Thoracic aorta (tissue), 2 donors: Measurements from ENCODE around the gene KCNIP4. TPM values are rescaled to one million over a fixed set of nuclear protein-coding genes. Genes with fewer than 3 reads are reported as not detected.

ENCODE experiments used
- ATAC-seq: fragments of 150-250 bp; one replicate; pipeline ENCODE4 v1.8.0; 2017; ENCODE audit warnings: low read depth; ENCODE audit not compliant: insufficient number of reproducible peaks, low FRiP score
- DNase-seq: peaks from one replicate; pipeline ENCODE4 v3.0.0-alpha.2; 2020; ENCODE audit warnings: low spot score
- H3K27ac ChIP-seq, 2 donors: fragments of 200-600 bp; sonication (generic); 1 replicate in 1 of 2; 2 replicates in 1 of 2; pipeline ENCODE4 v1.5.1; 2016; ENCODE audit warnings: mild to moderate bottlenecking in 2 of 2, moderate library complexity in 2 of 2
- H3K27me3 ChIP-seq: fragments of 200-600 bp; sonication (generic); replicated peaks from 2 replicates; pipeline ENCODE4 v1.6.0; 2016; ENCODE audit warnings: mild to moderate bottlenecking; ENCODE audit not compliant: insufficient read depth
- H3K36me3 ChIP-seq: fragments of 200-600 bp; sonication (generic); one replicate; pipeline ENCODE4 v1.5.1; 2016
- H3K4me1 ChIP-seq, 2 donors: fragments of 200-600 bp; sonication (generic); 1 replicate in 1 of 2; 2 replicates in 1 of 2; pipeline versions ENCODE4 v1.5.1 to v1.6.0; 2016; ENCODE audit warnings: low read depth in 2 of 2, mild to moderate bottlenecking in 1 of 2; ENCODE audit not compliant: control insufficient read depth in 1 of 2
- H3K4me3 ChIP-seq: fragments of 200-600 bp; sonication (generic); 2 replicates; pipeline ENCODE4 v1.5.1; 2016; ENCODE audit warnings: mild to moderate bottlenecking
- H3K9me3 ChIP-seq: fragments of 200-600 bp; sonication (generic); 2 replicates; pipeline ENCODE4 v1.5.1; 2016
- CTCF ChIP-seq: fragments of 200-600 bp; sonication (generic); IDR thresholded peaks from one replicate; pipeline ENCODE4 v1.5.1; 2019; ENCODE audit warnings: antibody characterized with exemption
- total RNA-seq, 2 donors: library from RNA; depleted of rRNA; stranded (reverse); fragments of >200 nt; gene quantifications; one replicate each; pipeline versions ENCODE4 v1.1.0 to v1.2.3, GENCODE V29; 2016

Gene KCNIP4
- total RNA-seq, 2 donors from 2014 or later, result not detected

GRCh38 chr4:21952549-21952948 lies 4.0 kb upstream of the KCNIP4 start:
- H3K4me1 ChIP-seq, result no peaks in the 10 kb centered on the region
- ATAC-seq (no peak), DNase-seq (no peak)
- H3K9me3 ChIP-seq, result no peaks in the 10 kb centered on the region
- no peaks in the 10 kb centered on the region for H3K27me3 ChIP-seq
- no peaks in the 10 kb centered on the region for H3K36me3 ChIP-seq
- no peak overlapping the region for H3K27ac ChIP-seq
- no peak overlapping the region for H3K4me3 ChIP-seq
- TF ChIP-seq CTCF, result no peak

DNA sequence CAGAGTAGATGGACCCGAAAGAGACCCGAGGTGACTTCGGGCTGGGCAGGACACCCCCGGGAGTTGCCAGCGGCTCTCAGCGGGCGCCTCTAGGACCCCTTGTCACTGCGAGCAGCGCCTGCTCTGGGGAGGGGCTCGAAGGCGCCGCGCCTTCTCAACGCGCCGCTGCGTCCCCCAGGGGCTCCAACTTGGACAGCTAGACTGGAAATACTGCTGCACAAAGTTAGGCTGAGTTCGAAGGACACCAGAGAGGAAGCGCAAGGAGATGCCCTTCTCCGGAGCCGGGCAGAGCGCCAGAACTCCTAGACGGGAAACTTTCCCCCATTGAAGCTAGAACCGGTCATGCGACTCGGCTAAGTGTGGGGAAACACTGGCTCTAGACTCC lies 493 bp upstream of the KCNIP4 start:
- ATAC-seq (no peak), DNase-seq (no peak)
- H3K4me3 ChIP-seq, result no peak overlapping the region
- H3K27ac ChIP-seq, result no peak overlapping the region
- no peaks in the 10 kb centered on the region for H3K9me3 ChIP-seq
- no peak for TF ChIP-seq CTCF
- no peaks in the 10 kb centered on the region for H3K4me1 ChIP-seq
- no peaks in the 10 kb centered on the region for H3K27me3 ChIP-seq
- H3K36me3 ChIP-seq, result no peaks in the 10 kb centered on the region

DNA sequence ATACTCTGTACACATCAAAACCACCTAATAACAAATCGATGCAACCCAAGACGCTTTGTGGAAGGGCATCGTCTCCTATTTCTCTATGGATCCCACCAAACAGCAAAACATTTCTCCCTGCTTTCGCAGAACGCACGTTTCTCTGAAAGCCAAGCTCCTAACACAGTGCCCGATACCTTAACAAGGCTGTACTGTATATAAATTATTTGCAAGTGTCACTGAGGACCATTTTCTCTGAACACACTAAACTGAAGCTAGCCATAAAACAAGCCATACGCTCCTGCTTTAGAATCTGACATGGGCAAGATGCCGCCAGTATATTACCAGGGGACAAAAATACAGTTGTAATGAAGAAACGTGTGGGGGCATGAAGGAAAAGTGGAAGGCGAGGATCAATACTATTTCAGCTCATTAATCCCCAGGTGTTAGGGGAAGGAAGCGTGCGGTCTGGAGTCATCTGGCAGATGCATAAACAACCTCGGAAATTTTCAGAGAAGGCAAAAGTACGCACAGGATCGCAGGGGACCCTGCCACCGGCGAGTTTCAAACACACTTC lies 703 bp downstream of the KCNIP4 start:
- Histone ChIP-seq H3K27me3 (no peaks in the 10 kb centered on the region), H3K36me3 (no peaks in the 10 kb centered on the region), H3K9me3 (no peaks in the 10 kb centered on the region), H3K4me3 (no peak overlapping the region), H3K4me1 (no peaks in the 10 kb centered on the region), H3K27ac (no peak overlapping the region)
- no peak for DNase-seq
- no peak for ATAC-seq
- TF ChIP-seq CTCF, result no peak

DNA sequence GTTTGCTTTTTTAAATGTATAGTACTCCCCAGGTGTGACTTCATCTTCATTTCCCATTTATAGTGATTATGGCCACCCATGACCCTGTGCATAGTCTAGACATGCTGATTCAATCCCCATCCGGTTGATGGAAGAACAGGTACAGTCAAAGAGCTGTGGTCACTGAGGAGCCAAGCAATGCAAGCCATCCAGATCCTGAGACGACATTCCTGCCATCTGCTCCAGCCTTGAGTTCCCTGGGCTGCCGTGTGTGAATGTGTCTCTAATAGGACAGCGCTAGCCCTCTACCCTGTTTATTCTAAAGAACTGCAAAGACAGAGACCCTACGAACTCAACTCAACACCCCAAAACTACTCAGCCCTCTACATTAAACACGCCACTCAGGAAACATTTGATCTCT lies 1.7 kb downstream of the KCNIP4 start:
- no peaks in the 10 kb centered on the region for H3K4me1 ChIP-seq
- no peak for TF ChIP-seq CTCF
- H3K36me3 ChIP-seq, result no peaks in the 10 kb centered on the region
- no peak overlapping the region for H3K27ac ChIP-seq
- no peaks in the 10 kb centered on the region for H3K9me3 ChIP-seq
- no peak for ATAC-seq
- H3K4me3 ChIP-seq, result no peak overlapping the region
- H3K27me3 ChIP-seq, result no peaks in the 10 kb centered on the region
- no peak for DNase-seq

GRCh38 chr4:21921526-21922180 lies 26.9 kb downstream of the KCNIP4 start:
- no peak for DNase-seq
- Histone ChIP-seq H3K27me3 (no peaks in the 10 kb centered on the region), H3K4me3 (no peak overlapping the region), H3K36me3 (no peaks in the 10 kb centered on the region), H3K27ac (no peak overlapping the region), H3K4me1 (no peaks in the 10 kb centered on the region), H3K9me3 (no peaks in the 10 kb centered on the region)
- ATAC-seq, result no peak
- TF ChIP-seq CTCF, result no peak
